AG04449 (cell line): ENCODE measurements around the gene GPRIN3.

ENCODE experiments used
- CTCF ChIA-PET: fragments of 350-600 bp; formaldehyde crosslinking; extraction: SDS; loops from one replicate; lab custom pipeline; 2021; ENCODE audit warnings: antibody characterized with exemption; lab: Yijun Ruan, JAX
- POLR2A ChIA-PET: fragments of 400-600, 350-600 bp; formaldehyde crosslinking; extraction: SDS; loops from one replicate; lab custom pipeline; 2020; ENCODE audit warnings: antibody characterized with exemption, inconsistent platforms; lab: Yijun Ruan, JAX
- DNase-seq: peaks from one replicate; pipeline ENCODE4 v3.0.0-alpha.2; 2010; ENCODE audit warnings: low read depth, low spot score
- H3K4me3 ChIP-seq: 2 replicates; pipeline ENCODE4 v1.5.1; 2011; ENCODE audit warnings: low read depth, mild to moderate bottlenecking, control low read depth, low read length
- TF ChIP-seq, protein P1 (sequence below): IDR thresholded peaks from one replicate; pipeline ENCODE4 v1.5.1; 2011; ENCODE audit warnings: mild to moderate bottlenecking, moderate library complexity, low read length, control low read depth, inconsistent platforms; ENCODE audit not compliant: insufficient read depth; ENCODE audit errors: missing control alignments

GPRIN3 gene

GRCh38 chr4:89347363-89348025 is 39.9 kb upstream of the GPRIN3 start:
- CTCF ChIA-PET: no interaction called here
- TF ChIP-seq, protein P1, sequence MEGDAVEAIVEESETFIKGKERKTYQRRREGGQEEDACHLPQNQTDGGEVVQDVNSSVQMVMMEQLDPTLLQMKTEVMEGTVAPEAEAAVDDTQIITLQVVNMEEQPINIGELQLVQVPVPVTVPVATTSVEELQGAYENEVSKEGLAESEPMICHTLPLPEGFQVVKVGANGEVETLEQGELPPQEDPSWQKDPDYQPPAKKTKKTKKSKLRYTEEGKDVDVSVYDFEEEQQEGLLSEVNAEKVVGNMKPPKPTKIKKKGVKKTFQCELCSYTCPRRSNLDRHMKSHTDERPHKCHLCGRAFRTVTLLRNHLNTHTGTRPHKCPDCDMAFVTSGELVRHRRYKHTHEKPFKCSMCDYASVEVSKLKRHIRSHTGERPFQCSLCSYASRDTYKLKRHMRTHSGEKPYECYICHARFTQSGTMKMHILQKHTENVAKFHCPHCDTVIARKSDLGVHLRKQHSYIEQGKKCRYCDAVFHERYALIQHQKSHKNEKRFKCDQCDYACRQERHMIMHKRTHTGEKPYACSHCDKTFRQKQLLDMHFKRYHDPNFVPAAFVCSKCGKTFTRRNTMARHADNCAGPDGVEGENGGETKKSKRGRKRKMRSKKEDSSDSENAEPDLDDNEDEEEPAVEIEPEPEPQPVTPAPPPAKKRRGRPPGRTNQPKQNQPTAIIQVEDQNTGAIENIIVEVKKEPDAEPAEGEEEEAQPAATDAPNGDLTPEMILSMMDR: no peak
- H3K4me3 ChIP-seq: no peak overlapping the region
- no peak for DNase-seq
- POLR2A ChIA-PET: no interaction called here

- POLR2A ChIA-PET: no interaction called here
- TF ChIP-seq, protein P1: no peak
- H3K4me3 ChIP-seq: no peak overlapping the region
- CTCF ChIA-PET: no interaction called here
- no peak for DNase-seq
Measured at GRCh38 chr4:89344571-89344970, 37.0 kb upstream of the GPRIN3 start.

DNA sequence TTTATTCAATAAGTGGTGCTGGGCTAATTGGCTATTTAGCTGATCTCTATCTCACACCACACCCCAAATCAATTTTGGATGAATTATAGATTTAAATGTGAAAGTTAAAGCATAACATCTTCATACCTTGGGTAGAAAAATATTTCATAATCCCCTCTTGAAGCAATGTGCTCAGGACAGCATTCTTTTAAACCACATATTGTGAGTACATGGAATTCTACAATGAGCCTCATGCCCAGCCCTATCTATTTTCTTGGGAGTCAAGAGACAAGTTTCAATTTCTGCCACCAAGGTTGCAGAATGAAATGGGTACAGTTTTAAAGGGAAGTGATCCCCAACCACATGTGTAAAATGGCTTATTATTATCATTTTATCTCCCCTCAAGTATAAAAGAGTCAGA is 30.6 kb upstream of the GPRIN3 start:
- TF ChIP-seq, protein P1: no peak
- no peak overlapping the region for H3K4me3 ChIP-seq
- DNase-seq: no peak
- ChIA-PET POLR2A (no interaction called here), CTCF (no interaction called here)

GRCh38 chr4:89337681-89338080 is 30.1 kb upstream of the GPRIN3 start:
- H3K4me3 ChIP-seq: no peak overlapping the region
- ChIA-PET POLR2A (no interaction called here), CTCF (no interaction called here)
- no peak for DNase-seq
- TF ChIP-seq, protein P1: no peak

DNA sequence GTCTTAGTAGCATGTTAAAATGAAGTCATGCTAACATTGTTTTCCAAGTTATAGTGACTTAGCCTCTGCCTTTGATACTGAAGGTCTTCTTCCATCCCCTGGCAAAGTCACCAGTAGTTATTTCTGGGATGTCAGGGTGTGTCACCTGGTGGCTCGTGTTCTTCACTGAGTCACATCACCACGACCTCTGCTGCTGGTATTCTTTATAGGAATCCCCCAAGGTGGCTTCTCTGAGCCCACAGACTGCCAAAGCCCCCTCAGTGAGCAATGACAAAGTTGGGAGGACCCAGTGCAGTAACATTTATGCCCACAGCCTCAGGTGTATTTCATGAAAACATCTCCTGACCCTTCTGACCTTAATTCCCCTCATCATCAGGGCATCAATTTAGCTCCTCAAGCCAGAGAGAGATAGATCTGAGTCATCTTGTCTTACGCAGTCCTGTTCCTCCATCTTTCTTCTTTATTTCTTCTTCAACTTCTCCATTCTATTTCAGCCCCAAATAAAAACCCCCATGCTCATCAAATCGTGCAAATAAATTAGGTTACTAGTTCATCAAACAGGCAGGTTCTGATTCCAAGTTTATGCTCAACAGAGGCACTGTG is 29.3 kb upstream of the GPRIN3 start:
- POLR2A ChIA-PET: no interaction called here
- DNase-seq: no peak
- no peak overlapping the region for H3K4me3 ChIP-seq
- TF ChIP-seq, protein P1: no peak
- CTCF ChIA-PET: no interaction called here

- TF ChIP-seq, protein P1: no peak
- ChIA-PET POLR2A (no interaction called here), CTCF (no interaction called here)
- no peak for DNase-seq
- H3K4me3 ChIP-seq: no peak overlapping the region
Measured at GRCh38 chr4:89334830-89335229, 27.2 kb upstream of the GPRIN3 start.
